NK-92 (cell line): ENCODE results near the gene MYO1F.
"Not testable (repeated sequence)": the region's sequence is repeated elsewhere in the genome, so short reads cannot be mapped to it uniquely, and the experiment has no call there.

Experiments used
- DNase-seq: peaks from one replicate; lab custom pipeline; 2025; ENCODE audit not compliant: unreplicated experiment; lab: John Stamatoyannopoulos, UW

Gene MYO1F

GRCh38 chr19:8567522-8568172, 9.6 kb downstream of the MYO1F start:
- DNase-seq, result no peak

GRCh38 chr19:8566855-8567254, 10.4 kb downstream of the MYO1F start:
- no peak for DNase-seq

GRCh38 chr19:8564866-8565265, 12.4 kb downstream of the MYO1F start:
- not testable (repeated sequence) for DNase-seq

GRCh38 chr19:8561075-8561764, 16.0 kb downstream of the MYO1F start:
- DNase-seq, result no peak

DNA sequence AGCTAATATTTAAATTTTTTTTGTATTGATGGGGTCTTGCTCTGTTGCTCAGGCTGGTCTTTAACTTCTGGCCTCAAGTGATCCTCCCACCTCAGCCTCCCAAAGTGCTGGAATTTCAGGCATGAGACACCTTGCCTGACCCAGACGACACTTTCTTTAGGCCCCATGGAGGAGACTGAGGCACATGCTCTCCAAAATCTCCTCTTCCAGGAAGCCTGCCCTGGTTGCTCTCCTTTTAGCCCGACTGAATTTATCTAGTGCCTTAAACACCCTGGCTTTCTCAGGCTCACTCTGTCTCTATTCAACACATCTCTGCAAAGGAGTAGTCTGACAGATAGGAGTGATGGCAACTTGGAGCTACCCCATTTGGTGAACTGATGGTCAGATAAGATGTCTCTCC, 18.9 kb downstream of the MYO1F start:
- no peak for DNase-seq

DNA sequence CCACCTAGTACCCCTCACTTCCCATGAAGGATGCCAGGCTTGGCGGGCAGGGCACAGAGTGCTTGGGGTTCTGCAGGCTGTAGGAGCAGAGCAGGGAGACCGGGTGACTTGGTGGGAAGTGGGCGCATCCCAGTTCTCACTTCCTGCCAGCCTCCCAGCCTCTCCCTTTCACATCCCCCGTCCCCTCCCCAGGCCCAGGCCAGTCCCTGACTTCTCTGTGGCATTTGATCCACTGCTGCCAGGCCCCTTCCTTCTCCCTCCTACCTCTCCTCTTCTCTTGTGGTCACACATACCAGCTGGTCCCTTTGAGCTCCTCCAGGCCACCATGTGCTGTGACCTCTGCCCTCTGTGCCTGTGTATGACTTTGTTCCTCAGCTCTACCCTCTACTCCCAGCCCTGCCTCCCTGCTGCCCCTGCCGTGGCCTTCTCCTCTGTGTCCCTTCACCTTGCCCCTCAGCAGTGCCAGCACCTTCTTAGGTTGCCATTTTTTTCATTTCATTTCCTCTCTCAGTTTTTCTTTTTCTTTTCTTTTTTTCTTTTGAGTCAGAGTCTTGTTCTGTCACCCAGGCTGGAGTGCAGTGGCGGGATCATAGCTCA, 19.5 kb downstream of the MYO1F start:
- DNase-seq, result no peak

GRCh38 chr19:8553729-8554128, 23.5 kb downstream of the MYO1F start:
- DNase-seq, result not testable (repeated sequence)

- DNase-seq, result no peak
Observed at GRCh38 chr19:8552810-8553209, 24.4 kb downstream of the MYO1F start.

GRCh38 chr19:8550070-8550469, 27.2 kb downstream of the MYO1F start:
- no peak for DNase-seq

GRCh38 chr19:8545743-8546142, 31.5 kb downstream of the MYO1F start:
- DNase-seq, result no peak

DNA sequence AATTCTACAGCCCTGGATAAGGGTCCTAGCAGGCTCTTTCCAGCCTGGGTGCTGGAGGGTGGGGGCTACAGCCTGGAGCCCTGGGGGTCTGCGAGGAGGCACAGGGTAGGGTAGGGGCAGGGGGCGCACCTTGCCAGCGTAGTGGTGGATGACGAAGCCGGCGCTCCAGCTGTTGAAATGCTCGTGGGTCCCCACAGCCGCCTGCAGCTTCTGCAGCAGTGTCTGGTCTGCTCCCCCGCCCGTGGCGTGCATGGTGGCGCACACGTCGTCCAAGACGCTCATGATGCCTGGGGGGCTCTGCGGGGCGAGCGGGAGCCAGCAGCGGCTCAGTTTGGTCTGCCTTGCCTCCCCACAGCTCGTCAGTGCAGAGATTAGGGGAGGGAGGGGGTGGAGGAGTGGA, 33.1 kb downstream of the MYO1F start:
- no peak for DNase-seq

DNA sequence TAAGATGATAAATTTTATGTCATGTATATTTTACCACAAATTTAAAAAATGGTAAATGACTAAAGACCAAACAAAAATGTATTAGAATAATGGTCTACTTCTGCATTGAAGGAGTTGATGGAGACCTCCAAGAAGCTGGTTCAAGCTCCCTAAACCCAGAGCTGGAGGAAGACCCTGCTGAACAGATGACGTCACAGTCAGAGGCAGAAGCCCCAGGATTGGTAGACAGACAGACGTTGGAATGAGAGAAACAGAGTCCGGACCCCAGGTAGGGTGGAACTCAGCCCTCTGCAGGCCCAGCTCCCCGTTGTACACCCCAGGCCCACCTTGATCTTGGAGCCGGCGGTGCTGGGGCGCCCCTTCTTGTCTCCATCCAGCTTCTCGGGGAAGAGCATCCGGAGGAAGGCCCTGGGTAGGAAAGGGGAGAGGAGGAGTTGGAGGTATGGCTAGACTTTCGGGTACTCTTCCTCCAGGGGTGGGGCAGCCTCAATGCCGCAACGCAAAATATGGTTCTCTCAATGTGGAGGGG, 37.6 kb downstream of the MYO1F start:
- DNase-seq, result no peak

- no peak for DNase-seq
Observed at GRCh38 chr19:8537099-8537498, 40.1 kb downstream of the MYO1F start.

- DNase-seq, result no peak
Observed at GRCh38 chr19:8536282-8536681, 41.0 kb downstream of the MYO1F start.

DNA sequence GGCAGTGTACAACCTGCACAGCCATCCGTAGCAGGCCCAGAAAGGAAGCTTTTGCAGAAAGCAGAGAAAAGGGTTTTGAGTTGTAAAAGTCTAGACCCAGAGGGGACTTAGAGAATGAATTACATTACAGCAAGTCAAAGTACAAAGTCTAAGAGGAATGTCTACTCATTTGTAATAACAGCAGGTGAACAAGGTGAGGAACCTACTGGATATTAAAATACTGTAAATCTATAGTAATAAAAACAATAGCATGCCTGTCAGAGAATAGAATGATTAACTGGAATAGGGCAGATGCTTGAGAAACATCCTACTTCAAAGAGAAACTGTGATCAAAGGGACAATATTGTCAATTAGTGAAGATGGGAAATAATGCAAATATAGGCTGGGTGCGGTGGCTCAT, 45.0 kb downstream of the MYO1F start:
- no peak for DNase-seq

DNA sequence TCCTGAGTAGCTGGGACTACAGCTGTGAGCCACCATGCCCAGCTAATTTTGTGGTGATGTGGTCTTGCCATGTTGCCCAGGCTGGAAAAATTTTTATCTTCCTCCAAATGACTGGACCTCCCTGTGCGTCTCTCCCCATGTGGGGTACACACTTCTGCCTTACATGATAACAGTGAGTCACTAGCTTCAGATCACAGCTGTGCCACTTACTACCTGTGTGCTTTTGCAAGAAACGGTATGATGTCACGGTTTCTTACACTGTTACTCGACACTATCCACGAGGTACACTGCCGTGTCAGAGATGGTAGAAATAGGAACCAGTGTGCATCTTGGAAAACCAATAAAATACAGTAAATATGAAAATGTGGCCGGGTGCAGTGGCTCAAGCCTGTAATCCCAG, 45.8 kb downstream of the MYO1F start:
- no peak for DNase-seq

DNA sequence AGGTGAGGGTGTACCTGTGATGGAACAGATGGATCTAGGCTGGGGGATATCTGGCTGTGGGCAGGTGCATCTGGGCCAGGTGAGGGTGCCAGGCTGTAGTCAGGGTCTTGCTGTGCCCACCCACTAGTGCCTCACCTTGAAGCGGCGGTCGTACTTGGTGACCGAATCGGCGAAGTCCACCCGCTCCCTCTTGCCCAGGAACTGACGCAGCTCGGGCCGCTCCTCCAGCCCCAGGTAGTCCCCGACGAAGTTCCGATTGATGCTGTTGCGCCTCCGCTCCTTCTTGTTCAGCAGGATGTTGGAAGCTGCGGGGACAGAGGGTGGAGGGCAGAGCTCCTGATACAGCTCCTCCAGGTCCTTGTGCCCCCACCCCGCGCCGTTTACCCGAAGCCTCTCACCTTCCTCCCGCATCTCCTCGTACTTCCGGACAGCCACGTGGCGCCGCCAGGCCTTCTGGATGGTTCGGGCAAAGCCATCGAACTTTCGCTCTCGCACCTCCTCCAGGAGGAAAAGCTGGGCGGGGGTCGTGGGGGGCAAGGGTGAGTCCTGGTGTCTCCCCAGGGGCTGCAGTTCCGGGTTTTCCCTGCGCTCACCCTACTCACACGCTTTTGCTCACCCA, 47.1 kb downstream of the MYO1F start:
- no peak for DNase-seq

DNA sequence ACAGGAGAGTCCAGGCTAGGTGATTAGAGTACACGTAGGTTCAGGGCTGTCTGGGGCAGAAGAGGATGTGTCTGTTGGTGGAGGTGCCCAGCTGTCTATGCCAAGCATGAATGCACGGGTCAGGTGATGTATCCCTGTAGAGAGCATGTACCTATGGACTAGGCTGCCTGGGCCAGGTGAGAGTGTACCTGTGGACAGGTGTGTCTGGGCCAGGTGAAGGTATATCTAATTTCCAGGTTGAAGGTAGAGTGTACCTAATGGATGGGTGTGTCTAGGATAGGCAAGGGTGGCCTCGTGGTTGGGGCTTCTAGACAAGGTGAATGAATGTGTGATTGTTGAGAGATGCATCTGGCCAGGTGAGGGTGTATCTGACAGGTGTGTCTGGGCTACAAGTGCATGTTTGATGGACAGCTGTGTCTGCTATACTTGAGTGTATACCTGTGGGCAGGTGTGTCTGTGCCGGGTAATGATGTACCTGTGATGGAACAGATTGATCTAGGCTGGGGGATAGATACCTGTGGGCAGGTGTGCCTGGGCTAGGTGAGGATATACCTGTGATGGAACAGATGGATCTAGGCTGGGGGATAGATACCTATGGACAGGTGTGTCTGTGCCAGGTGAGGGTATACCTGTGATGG, 47.8 kb downstream of the MYO1F start:
- no peak for DNase-seq

DNA sequence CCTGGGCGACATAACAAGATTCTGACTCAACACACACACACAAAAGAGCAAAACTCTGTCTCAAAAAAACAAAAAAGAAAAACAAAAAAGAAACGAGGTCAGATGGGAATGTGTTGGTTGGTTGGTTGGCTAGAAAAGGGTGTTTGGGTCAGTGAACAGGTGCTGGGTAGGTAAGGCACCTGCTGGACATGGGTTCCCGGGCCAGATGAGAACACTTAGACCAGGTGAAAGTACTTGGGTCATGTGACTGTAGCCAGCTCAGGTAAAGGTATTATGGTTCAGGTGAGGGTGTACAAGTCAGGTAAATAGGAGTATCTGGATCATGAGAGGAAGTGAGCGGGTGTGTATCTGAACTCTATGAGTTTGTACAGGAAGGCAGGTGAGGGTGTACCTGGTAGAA, 48.7 kb downstream of the MYO1F start:
- DNase-seq, result no peak

DNA sequence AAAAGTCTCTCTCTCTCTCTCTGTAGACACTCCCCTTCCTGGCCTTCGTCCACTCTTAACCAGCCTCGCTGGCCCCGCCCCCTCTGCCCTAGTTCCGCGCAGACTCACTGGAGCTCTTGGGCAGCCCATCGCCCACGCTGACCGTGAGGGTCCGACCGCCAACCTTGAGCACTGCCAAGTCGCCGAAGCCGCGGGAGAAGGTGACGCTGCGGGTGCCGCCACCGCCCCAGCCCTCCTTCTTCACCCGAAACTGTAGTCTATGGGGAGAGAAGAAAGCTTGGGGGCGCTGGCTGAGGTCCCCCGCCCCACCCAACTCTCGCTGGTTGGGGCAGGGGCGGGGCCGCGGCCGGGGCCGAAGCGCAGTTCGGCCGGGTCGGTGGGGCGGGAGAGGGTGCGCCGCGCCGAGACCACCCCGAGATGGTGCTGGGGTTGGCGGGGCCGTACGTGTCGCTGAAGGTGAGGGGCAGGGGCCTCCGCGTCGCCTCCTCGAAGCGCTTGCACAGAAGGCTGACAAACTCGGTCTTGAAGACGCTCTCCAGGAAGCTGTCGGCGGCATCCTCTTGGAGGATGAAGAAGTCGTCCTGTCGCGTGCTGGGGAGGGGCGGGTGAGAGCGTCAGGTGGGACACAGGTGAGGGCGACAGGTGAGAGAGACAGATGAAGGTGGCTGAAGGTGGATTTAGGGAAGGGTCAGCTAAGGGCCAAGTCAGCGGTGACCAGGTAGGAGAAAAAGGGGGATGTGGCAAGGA, 50.7 kb downstream of the MYO1F start:
- no peak for DNase-seq

DNA sequence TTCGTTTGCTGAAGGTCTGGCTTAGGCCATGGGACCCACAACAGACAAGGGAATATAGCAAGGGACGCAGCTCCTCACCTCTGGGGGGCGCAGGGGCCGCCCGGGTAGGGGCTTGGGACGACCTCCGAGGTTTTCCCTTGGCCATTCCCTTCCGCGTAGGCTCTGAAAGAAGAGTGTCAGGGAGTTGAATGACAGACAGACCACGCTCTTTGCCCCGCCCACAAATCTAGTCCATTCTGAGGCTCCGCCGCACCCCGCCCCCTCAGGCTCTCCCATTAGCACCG, 51.9 kb downstream of the MYO1F start:
- DNase-seq, result no peak
